Body of pancreas (tissue), 4 donors: Measurements from ENCODE around the gene UTP25. TPM values are rescaled to one million over a fixed set of nuclear protein-coding genes. Genes with fewer than 3 reads are reported as not detected.

Source experiments
- ATAC-seq: fragments of 150-250 bp; one replicate; pipeline ENCODE4 v1.9.1; 2016
- DNase-seq, 4 donors: peaks; one replicate each; pipeline ENCODE4 v3.0.0-alpha.2; 2019
- H3K27ac ChIP-seq, 4 donors: fragments of 200-600 bp; sonication (generic); 1 replicate in 3 of 4; 2 replicates in 1 of 4; pipeline versions ENCODE4 v1.5.1 to v1.6.1; 2016 to 2019; ENCODE audit warnings: mild to moderate bottlenecking in 1 of 4, mixed read lengths in 1 of 4, moderate library complexity in 1 of 4
- H3K27me3 ChIP-seq, 2 donors: fragments of 200-600 bp; sonication (generic); one replicate each; pipeline ENCODE4 v1.6.0; 2016; ENCODE audit warnings: mild to moderate bottlenecking in 1 of 2
- H3K36me3 ChIP-seq, 2 donors: fragments of 200-600 bp; sonication (generic); replicated peaks in 1 of 2; 2 replicates each; pipeline ENCODE4 v1.5.1; 2016; ENCODE audit warnings: low read depth in 2 of 2; ENCODE audit not compliant: insufficient read depth in 1 of 2
- H3K4me1 ChIP-seq: fragments of 200-600 bp; sonication (generic); one replicate; pipeline ENCODE4 v1.6.0; 2016
- H3K4me3 ChIP-seq, 2 donors: fragments of 200-600 bp; sonication (generic); 1 replicate in 1 of 2; 2 replicates in 1 of 2; pipeline ENCODE4 v1.5.1; 2016 to 2019
- H3K9me3 ChIP-seq, 3 donors: fragments of 200-600 bp; sonication (generic); 1 replicate in 2 of 3; 2 replicates in 1 of 3; pipeline ENCODE4 v1.5.1; 2016
- POLR2A ChIP-seq, 3 donors: fragments of 450-650 bp; IDR thresholded peaks; one replicate each; pipeline ENCODE4 v1.6.1; 2016; ENCODE audit warnings: antibody characterized with exemption in 3 of 3, mild to moderate bottlenecking in 2 of 3
- WGBS, 2 donors: methylation state at CpG; one replicate each; pipeline ENCODE4 v1.1.5; 2017; 5-methylcytosine and 5-hydroxymethylcytosine counted together
- intact Hi-C: fragments of 100-400 bp; cut with DNase I; formaldehyde crosslinking; loops from one replicate; pipeline ENCODE4 v1.15.1; 2023
- total RNA-seq, 2 donors: library from RNA; depleted of rRNA; stranded (reverse); fragments of >200 nt; gene quantifications; one replicate each; pipeline ENCODE4 v1.1.0, GENCODE V29; 2016
- TF ChIP-seq, protein P1 (sequence below), 7 experiments: fragments of 450-650 bp in 4 of 7; fragments of 200-600 bp in 3 of 7; sonication (generic) in 3 of 7; IDR thresholded peaks; one replicate each; pipeline ENCODE4 v1.5.1; 2016 to 2019; ENCODE audit warnings: antibody characterized with exemption in 7 of 7

Gene UTP25, protein sequence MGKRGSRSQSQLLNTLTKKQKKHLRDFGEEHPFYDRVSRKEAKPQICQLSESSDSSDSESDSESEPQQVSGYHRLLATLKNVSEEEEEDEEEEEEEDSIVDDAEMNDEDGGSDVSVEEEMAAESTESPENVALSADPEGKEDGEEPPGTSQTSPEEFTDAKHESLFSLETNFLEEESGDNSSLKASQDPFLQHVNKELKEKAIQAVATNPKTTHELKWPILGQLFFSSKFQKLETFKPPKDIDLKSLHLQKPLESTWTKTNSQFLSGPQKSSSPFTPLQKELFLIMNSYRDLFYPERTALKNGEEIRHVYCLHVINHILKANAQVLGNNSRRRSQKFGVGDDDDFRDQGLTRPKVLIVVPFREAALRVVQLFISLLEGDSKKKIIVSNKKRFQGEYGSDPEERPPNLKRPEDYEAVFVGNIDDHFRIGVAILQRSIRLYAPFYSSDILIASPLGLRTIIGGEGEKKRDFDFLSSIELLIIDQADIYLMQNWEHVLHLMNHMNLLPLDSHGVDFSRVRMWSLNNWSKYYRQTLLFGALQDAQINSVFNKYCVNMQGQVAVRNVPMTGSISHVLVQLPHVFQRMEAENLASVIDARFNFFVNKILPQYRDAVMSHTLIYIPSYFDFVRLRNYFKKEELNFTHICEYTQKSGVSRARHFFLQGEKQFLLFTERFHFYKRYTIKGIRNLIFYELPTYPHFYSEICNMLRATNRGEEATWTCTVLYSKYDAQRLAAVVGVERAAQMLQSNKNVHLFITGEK
- total RNA-seq: 1 to 10 TPM; 2.0 to 5.7 TPM

DNA sequence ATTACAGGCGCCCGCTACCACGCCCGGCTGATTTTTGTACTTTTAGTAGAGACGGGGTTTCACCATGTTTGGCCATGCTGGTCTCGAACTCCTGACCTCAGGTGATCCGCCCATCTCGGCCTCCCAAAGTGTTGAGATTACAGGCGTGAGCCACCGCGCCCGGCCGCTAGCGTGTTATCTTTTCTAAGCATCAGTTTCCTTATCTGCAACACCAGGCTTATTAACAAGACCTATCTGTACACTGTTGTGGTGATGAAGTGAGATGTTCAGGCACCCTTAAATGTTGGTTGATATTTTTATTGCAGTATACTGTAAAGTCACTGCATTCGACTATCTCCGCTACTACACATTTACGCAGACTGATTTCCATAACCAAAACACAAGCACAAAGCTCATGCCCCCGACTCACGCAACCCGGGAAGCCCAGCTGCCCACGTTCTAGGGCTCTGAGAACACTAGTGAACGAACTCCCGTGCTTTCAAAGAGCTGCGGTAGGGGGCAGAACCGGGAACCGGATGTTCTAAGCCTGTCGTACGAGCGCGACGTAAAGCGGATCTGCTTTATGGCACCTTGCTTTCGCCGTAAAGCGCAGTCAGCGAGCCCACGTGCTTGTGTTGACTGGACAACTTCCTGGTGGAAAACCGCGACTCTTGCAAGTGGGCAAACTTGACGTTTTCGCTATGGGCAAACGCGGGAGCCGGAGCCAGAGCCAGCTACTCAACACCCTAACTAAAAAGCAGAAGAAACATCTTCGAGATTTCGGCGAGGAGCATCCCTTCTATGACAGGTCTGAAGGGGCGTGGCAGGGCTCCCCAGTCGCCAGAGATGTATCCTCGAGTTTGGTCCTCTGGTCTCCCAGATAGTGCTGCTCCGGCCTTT lies at the start of gene UTP25:
Gene UTP25, plus strand, starts transcription at position 589 of the 879 bp plus-strand sequence. Its CDS starts 92 bp downstream, at position 681.
- 14 to 21% methylated on average over 51 of the region's 51 CpGs for WGBS, 2 donors
- ATAC-seq: peak; percentile 100
- peak; percentile 93 to 97 (median 96) for DNase-seq
- peaks cover 15% of the 10 kb centered on the region for H3K4me1 ChIP-seq
- intact Hi-C loops: no loop called here
- no peaks in the 10 kb centered on the region for H3K27me3 ChIP-seq
- TF ChIP-seq, protein P1, sequence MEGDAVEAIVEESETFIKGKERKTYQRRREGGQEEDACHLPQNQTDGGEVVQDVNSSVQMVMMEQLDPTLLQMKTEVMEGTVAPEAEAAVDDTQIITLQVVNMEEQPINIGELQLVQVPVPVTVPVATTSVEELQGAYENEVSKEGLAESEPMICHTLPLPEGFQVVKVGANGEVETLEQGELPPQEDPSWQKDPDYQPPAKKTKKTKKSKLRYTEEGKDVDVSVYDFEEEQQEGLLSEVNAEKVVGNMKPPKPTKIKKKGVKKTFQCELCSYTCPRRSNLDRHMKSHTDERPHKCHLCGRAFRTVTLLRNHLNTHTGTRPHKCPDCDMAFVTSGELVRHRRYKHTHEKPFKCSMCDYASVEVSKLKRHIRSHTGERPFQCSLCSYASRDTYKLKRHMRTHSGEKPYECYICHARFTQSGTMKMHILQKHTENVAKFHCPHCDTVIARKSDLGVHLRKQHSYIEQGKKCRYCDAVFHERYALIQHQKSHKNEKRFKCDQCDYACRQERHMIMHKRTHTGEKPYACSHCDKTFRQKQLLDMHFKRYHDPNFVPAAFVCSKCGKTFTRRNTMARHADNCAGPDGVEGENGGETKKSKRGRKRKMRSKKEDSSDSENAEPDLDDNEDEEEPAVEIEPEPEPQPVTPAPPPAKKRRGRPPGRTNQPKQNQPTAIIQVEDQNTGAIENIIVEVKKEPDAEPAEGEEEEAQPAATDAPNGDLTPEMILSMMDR (IDR thresholded peaks at IDR 0.05): peak; percentile 37 to 91 (median 80)
- TF ChIP-seq POLR2A (IDR thresholded peaks at IDR 0.05): peak in 2 of 3 donors; percentile 74 to 83
- peaks cover 6 to 7% of the 10 kb centered on the region in 2 donors for H3K36me3 ChIP-seq
- peak within 1 kb of the TSS; percentile 63 to 96 for H3K4me3 ChIP-seq
- H3K9me3 ChIP-seq: no peaks in the 10 kb centered on the region
- peak within 1 kb of the TSS; percentile 57 to 70 (median 63) for H3K27ac ChIP-seq

DNA sequence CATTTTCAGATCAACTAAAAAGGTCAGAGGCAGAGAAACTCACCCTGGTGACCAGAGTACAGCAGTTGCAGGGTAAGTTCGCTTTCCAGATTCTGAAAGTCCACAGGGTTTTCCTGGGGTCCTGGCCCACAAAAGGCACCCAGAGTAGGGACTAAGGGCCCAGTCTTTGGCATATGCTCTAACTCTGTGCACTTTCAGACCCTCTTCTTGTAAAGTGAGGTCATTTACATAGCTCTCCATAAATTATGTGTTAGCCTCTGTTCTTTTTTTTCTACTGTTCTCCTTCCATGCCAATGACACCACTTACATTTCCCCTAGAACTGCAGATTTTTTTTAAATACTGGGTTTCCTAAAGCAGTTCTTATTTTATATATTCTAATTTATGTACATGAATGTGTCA lies 49.7 kb upstream of the UTP25 start:
- H3K4me3 ChIP-seq: no peak overlapping the region
- WGBS, 2 donors: 88 to 89% methylated on average over 1 of the region's 1 CpG
- ATAC-seq: no peak
- DNase-seq: no peak
- TF ChIP-seq POLR2A (IDR thresholded peaks at IDR 0.05): no peak
- H3K36me3 ChIP-seq: no peaks in the 10 kb centered on the region
- H3K27me3 ChIP-seq: no peaks in the 10 kb centered on the region
- H3K27ac ChIP-seq: no peak overlapping the region
- intact Hi-C loops: no loop called here
- no peaks in the 10 kb centered on the region for H3K9me3 ChIP-seq
- H3K4me1 ChIP-seq: no peaks in the 10 kb centered on the region

DNA sequence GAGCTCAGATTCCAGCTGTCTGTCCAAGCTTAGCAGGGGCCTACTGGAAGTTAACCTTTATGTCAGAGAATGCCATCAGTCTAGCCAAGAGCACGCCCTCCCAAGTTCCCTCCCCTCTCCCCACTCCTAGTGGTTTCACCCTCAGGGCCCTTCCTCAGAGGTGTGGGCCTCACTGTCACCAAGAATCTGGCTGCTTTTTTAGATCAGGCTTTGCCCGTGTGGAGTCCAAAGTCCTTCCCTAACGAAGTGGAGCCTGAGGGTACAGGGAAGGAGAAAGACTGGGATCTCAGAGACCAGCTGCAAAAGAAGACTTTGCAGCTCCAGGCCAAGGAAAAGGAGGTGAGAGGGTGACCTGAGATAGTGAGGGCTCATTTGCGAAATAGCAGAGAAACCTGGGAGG lies 47.5 kb upstream of the UTP25 start:
- no peaks in the 10 kb centered on the region for H3K9me3 ChIP-seq
- no peak for TF ChIP-seq POLR2A (IDR thresholded peaks at IDR 0.05)
- TF ChIP-seq, protein P1 (IDR thresholded peaks at IDR 0.05): no peak
- peaks cover 14% of the 10 kb centered on the region for H3K4me1 ChIP-seq
- H3K36me3 ChIP-seq: no peaks in the 10 kb centered on the region
- H3K27me3 ChIP-seq: no peaks in the 10 kb centered on the region
- 72 to 74% methylated on average over 4 of the region's 4 CpGs for WGBS, 2 donors
- H3K4me3 ChIP-seq: no peak overlapping the region
- no peak overlapping the region for H3K27ac ChIP-seq
- DNase-seq (no peak), ATAC-seq (no peak)
- intact Hi-C loops: no loop called here

DNA sequence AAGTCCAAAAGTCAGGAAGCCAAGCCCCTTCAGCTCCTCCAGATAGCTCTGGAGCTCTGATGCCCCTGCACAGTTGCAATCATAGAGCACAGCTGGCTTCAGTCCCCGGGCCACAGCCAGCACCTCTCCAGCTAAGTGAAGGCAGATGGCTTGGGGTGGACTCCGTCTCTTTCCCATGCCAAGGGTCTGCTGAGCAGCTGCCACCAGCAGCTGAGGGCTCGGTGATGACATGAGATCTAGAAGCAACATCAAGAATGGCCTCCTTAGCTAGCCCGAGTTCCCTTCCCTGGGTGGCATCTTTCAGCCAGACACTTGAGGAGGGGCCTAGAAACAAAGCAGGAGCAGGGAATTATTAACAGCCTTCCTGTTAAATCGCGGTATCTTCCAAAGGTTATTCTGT lies 44.4 kb upstream of the UTP25 start:
- Histone ChIP-seq H3K27me3 (no peaks in the 10 kb centered on the region), H3K4me3 (peak overlapping the region in 1 of 2 donors; percentile 26), H3K36me3 (no peaks in the 10 kb centered on the region), H3K9me3 (no peaks in the 10 kb centered on the region), H3K4me1 (peaks cover 35% of the 10 kb centered on the region), H3K27ac (no peak overlapping the region)
- ATAC-seq (no peak), DNase-seq (no peak)
- WGBS, 2 donors: 26 to 44% methylated on average over 3 to 6 of the region's 6 CpGs
- TF ChIP-seq, protein P1 (IDR thresholded peaks at IDR 0.05): no peak
- TF ChIP-seq POLR2A (IDR thresholded peaks at IDR 0.05): no peak
- intact Hi-C loops: no loop called here
